K562 (cell line): ENCODE data around the gene ENKUR. TPM values are rescaled to one million over a fixed set of nuclear protein-coding genes. Genes with fewer than 3 reads are reported as not detected.

Experiments
- BMI1 ChIP-seq: fragments of 150-350 bp; IDR thresholded peaks from 2 replicates; pipeline ENCODE4 v1.6.1; 2014; ENCODE audit warnings: low read length
- CXXC5 ChIP-seq: fragments of 250-450 bp; sonication (Bioruptor Pico); IDR thresholded peaks from 2 replicates; pipeline ENCODE4 v1.8.0; 2022; ENCODE audit warnings: inconsistent platforms, mild to moderate bottlenecking, moderate library complexity
- ESRRA ChIP-seq: fragments of 450-650 bp; IDR thresholded peaks from 2 replicates; pipeline ENCODE4 v1.6.1; 2014; ENCODE audit warnings: low read depth, mild to moderate bottlenecking, moderate library complexity, borderline replicate concordance
- HIVEP1 ChIP-seq: fragments of 250-450 bp; sonication (Bioruptor Pico); IDR thresholded peaks from 2 replicates; pipeline ENCODE4 v1.4.0; 2020; ENCODE audit warnings: mild to moderate bottlenecking
- NCOA1 ChIP-seq: fragments of 450-650 bp; IDR thresholded peaks from 2 replicates; pipeline ENCODE4 v1.6.1; 2016; ENCODE audit warnings: low read depth
- PPARD ChIP-seq: fragments of 250-450 bp; sonication (Bioruptor Pico); IDR thresholded peaks from 2 replicates; pipeline ENCODE4 v1.8.0; 2022; ENCODE audit warnings: inconsistent platforms, mild to moderate bottlenecking, moderate library complexity
- SMC3 ChIP-seq: conservative IDR thresholded peaks from 2 replicates; pipeline ENCODE4 v1.6.1; 2011; ENCODE audit warnings: low read depth, low read length, improper control_type of control experiment; ENCODE audit not compliant: insufficient read depth
- TEAD1 ChIP-seq, 2 experiments: fragments of 450-650 bp in 1 of 2; sonication (generic) in 1 of 2; formaldehyde crosslinking; IDR thresholded peaks; 2 replicates each; pipeline versions ENCODE4 v1.4.0 to v1.8.0; 2020 to 2022; ENCODE audit warnings: mild to moderate bottlenecking in 2 of 2, missing genetic modification reagents in 1 of 2
- TGIF2 ChIP-seq: sonication (generic); formaldehyde crosslinking; IDR thresholded peaks from 2 replicates; pipeline ENCODE4 v1.8.1; 2022; ENCODE audit warnings: mild to moderate bottlenecking, missing genetic modification reagents, moderate library complexity
- TRIM24 ChIP-seq, 2 experiments: fragments of 450-650 bp; IDR thresholded peaks; 2 replicates each; pipeline ENCODE4 v1.6.1; 2016
- TSC22D4 ChIP-seq: fragments of 450-650 bp; IDR thresholded peaks from 2 replicates; pipeline ENCODE4 v1.6.1; 2016; ENCODE audit warnings: missing genetic modification characterization, missing biosample characterization, control low read depth
- ZBTB17 ChIP-seq: fragments of 450-650 bp; formaldehyde crosslinking; IDR thresholded peaks from 2 replicates; pipeline ENCODE4 v1.4.0; 2020; ENCODE audit warnings: mild to moderate bottlenecking
- polyA plus RNA-seq, 8 experiments: library from polyadenylated mRNA; depleted of rRNA in 4 of 8; stranded (reverse) in 5 of 8; unstranded in 3 of 8; fragments of >200 nt; fragmentation: Nextera tagmentation in 2 of 8; fragmentation: Illumina TruSeq in 1 of 8; extraction: Ambion mirVana in 2 of 8; extraction: Trizol in 1 of 8; gene quantifications; 2 replicates each; pipeline versions ENCODE4 v1.2.1 to v1.2.3, GENCODE V29; 2011 to 2014; ENCODE audit warnings: inconsistent platforms in 1 of 8, missing spikeins in 1 of 8
- total RNA-seq, 7 experiments: library from RNA; depleted of rRNA in 6 of 7; stranded (reverse); fragments of >200 nt in 6 of 7; fragmentation: Illumina TruSeq in 2 of 7; extraction: Trizol in 2 of 7; gene quantifications; 2 replicates each; pipeline versions ENCODE4 v1.2.1 to v1.2.3, GENCODE V29; 2011 to 2021; ENCODE audit warnings: low replicate concordance in 1 of 7
- TF ChIP-seq, protein P1 (sequence below), 2 experiments: fragments of 450-650 bp; formaldehyde crosslinking in 1 of 2; IDR thresholded peaks; 2 replicates each; pipeline versions ENCODE4 v1.4.0 to v1.6.1; 2014 to 2020; ENCODE audit warnings: mild to moderate bottlenecking in 2 of 2, borderline replicate concordance in 1 of 2, low read depth in 1 of 2
- TF ChIP-seq, protein P2 (sequence below): sonication (generic); formaldehyde crosslinking; IDR thresholded peaks from 2 replicates; pipeline ENCODE4 v1.9.0; 2022; ENCODE audit warnings: mild to moderate bottlenecking, missing genetic modification reagents
- TF ChIP-seq, protein P3 (sequence below): sonication (generic); formaldehyde crosslinking; IDR thresholded peaks from 2 replicates; pipeline ENCODE4 v1.8.0; 2023; ENCODE audit warnings: mild to moderate bottlenecking, missing genetic modification reagents
- TF ChIP-seq, protein P4 (sequence below): fragments of 450-650 bp; conservative IDR thresholded peaks from 2 replicates; pipeline ENCODE4 v1.6.1; 2016; ENCODE audit warnings: missing genetic modification characterization, low read depth, mild to moderate bottlenecking, control low read depth, missing compliant biosample characterization

Gene ENKUR
- total and polyA plus RNA-seq, 9 of the 15 experiments (the other 6 are each of a cell fraction or from before 2014, with no cell fraction given) = 0.06 to 0.46 (median 0.20) TPM

DNA sequence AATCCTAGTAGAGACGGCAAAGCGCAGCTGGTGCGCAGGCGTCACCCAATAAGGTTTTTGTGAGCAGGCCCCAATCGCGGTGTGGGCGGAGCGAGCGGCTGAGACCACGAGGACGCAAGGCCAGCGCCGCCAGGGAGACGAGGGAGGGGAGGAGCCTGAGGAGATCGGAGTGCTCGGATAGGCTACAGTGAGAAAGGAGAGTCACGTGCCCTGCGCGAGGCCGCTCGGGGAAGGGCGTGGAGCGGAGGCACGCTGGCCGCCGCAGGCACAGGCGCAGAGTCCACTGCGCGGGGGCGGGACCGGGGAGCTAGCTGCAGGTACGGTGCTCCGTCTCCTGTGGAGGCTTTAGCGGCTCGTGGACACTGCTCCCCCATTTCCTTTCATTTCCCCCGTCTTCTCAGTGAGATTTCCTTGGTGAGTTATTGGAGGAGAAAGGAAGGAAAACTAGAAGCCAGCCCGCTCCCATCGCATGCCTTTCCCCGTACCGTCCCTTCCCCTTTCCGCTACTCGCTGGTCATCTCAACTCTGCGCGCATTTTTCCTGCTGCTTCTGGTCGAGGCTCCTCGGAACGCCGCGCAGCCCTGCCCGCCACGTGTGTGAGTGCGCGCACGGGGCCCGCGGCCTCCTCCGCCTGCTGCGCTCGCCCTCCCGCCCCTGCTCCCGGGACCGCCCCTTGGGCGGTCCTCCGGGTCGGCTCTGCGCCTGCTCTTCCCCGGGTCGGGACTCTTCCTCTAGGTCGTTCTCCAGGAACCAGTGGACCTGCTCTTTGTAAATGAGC lies 607 bp upstream of the ENKUR start, which contains the start of gene THNSL1 (continued):
- TF ChIP-seq PPARD = no peak
- no peak for TF ChIP-seq HIVEP1 (CRISPR knock-in tag)
- TF ChIP-seq TGIF2 (CRISPR knock-in tag) = peak; percentile 91
- TF ChIP-seq BMI1 = no peak
- no peak for TF ChIP-seq SMC3
- peak in 1 of 2 experiments; percentile 47; a peak in 1 of 4 replicates for TF ChIP-seq TRIM24 (IDR thresholded peaks at IDR 0.05)
- no peak; the same call in 1 of the 2 replicates for TF ChIP-seq ESRRA
- TF ChIP-seq, protein P1, sequence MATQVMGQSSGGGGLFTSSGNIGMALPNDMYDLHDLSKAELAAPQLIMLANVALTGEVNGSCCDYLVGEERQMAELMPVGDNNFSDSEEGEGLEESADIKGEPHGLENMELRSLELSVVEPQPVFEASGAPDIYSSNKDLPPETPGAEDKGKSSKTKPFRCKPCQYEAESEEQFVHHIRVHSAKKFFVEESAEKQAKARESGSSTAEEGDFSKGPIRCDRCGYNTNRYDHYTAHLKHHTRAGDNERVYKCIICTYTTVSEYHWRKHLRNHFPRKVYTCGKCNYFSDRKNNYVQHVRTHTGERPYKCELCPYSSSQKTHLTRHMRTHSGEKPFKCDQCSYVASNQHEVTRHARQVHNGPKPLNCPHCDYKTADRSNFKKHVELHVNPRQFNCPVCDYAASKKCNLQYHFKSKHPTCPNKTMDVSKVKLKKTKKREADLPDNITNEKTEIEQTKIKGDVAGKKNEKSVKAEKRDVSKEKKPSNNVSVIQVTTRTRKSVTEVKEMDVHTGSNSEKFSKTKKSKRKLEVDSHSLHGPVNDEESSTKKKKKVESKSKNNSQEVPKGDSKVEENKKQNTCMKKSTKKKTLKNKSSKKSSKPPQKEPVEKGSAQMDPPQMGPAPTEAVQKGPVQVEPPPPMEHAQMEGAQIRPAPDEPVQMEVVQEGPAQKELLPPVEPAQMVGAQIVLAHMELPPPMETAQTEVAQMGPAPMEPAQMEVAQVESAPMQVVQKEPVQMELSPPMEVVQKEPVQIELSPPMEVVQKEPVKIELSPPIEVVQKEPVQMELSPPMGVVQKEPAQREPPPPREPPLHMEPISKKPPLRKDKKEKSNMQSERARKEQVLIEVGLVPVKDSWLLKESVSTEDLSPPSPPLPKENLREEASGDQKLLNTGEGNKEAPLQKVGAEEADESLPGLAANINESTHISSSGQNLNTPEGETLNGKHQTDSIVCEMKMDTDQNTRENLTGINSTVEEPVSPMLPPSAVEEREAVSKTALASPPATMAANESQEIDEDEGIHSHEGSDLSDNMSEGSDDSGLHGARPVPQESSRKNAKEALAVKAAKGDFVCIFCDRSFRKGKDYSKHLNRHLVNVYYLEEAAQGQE (IDR thresholded peaks at IDR 0.05; ENCODE audit: borderline replicate concordance) = peak; percentile 87
- TF ChIP-seq, protein P1 (CRISPR knock-in tag; IDR thresholded peaks at IDR 0.05; ENCODE audit: low read depth) = peak; percentile 67; the same call in 1 of the 2 replicates
- no peak for TF ChIP-seq TSC22D4 (tag)
- no peak for TF ChIP-seq NCOA1
- TF ChIP-seq, protein P2, sequence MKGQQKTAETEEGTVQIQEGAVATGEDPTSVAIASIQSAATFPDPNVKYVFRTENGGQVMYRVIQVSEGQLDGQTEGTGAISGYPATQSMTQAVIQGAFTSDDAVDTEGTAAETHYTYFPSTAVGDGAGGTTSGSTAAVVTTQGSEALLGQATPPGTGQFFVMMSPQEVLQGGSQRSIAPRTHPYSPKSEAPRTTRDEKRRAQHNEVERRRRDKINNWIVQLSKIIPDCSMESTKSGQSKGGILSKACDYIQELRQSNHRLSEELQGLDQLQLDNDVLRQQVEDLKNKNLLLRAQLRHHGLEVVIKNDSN = peak; percentile 99
- no peak for TF ChIP-seq ZBTB17
- peak; percentile 97 for TF ChIP-seq CXXC5 (CRISPR knock-in tag)
- TF ChIP-seq, protein P3, sequence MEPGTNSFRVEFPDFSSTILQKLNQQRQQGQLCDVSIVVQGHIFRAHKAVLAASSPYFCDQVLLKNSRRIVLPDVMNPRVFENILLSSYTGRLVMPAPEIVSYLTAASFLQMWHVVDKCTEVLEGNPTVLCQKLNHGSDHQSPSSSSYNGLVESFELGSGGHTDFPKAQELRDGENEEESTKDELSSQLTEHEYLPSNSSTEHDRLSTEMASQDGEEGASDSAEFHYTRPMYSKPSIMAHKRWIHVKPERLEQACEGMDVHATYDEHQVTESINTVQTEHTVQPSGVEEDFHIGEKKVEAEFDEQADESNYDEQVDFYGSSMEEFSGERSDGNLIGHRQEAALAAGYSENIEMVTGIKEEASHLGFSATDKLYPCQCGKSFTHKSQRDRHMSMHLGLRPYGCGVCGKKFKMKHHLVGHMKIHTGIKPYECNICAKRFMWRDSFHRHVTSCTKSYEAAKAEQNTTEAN = peak; percentile 95
- TF ChIP-seq, protein P4, sequence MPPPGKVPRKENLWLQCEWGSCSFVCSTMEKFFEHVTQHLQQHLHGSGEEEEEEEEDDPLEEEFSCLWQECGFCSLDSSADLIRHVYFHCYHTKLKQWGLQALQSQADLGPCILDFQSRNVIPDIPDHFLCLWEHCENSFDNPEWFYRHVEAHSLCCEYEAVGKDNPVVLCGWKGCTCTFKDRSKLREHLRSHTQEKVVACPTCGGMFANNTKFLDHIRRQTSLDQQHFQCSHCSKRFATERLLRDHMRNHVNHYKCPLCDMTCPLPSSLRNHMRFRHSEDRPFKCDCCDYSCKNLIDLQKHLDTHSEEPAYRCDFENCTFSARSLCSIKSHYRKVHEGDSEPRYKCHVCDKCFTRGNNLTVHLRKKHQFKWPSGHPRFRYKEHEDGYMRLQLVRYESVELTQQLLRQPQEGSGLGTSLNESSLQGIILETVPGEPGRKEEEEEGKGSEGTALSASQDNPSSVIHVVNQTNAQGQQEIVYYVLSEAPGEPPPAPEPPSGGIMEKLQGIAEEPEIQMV (tag) = no peak
- peak; percentile 43 to 97; a peak in 2 of 4 replicates for TF ChIP-seq TEAD1 (CRISPR knock-in tag; IDR thresholded peaks at IDR 0.05)
